Vagina (tissue), 2 donors: Measurements from ENCODE around the gene MBD4.

Experiments
- CTCF ChIP-seq, 3 experiments: fragments of 450-650 bp in 2 of 3; fragments of 200-600 bp in 1 of 3; sonication (generic) in 1 of 3; IDR thresholded peaks; one replicate each; pipeline ENCODE4 v1.5.1; 2017 to 2019; ENCODE audit warnings: antibody characterized with exemption in 3 of 3, mild to moderate bottlenecking in 2 of 3, moderate library complexity in 2 of 3
- POLR2A ChIP-seq, 2 donors: fragments of 450-650 bp; IDR thresholded peaks; one replicate each; pipeline ENCODE4 v1.6.1; 2017; ENCODE audit warnings: antibody characterized with exemption in 2 of 2, mild to moderate bottlenecking in 2 of 2, moderate library complexity in 2 of 2

- TF ChIP-seq CTCF (IDR thresholded peaks at IDR 0.05): no peak
- no peak for TF ChIP-seq POLR2A (IDR thresholded peaks at IDR 0.05)
These were observed 28.8 kb downstream of the MBD4 start for GRCh38 chr3:129410971-129411370.
